Measurements from ENCODE around the gene XRN2.

DNA sequence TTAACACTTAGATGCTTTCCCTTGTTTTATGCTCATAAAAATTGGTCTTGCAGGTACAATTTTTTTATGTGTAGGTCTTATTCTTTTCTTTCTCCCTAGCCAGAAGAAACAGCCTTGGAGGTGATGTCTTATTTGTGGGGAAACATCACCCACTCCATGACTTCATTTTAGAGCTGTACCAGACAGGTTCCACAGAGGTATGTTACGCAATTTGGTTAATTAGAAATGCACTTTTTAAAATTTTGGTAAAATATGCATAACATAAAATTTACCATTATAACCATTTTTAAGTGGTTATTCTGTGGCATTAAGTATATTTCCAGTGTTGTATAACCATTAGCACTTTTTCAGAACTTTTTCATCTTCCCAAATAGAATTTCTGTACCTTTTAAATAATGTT is 52.9 kb downstream of the XRN2 start:
- TF ChIP-seq POLR2A (IDR thresholded peaks at IDR 0.05; ENCODE audit: low read length) (no peak), GATA1 (IDR thresholded peaks at IDR 0.05; ENCODE audit: low read depth, low read length) (no peak)

All from erythroblast (primary cell).